GM19023 (cell line): ENCODE data around the gene HAND1.

Experiments used
- ATAC-seq: cut with Tn5 transposase; IDR thresholded peaks from one replicate; pipeline ENCODE4 v1.9.1; 2021; ENCODE audit warnings: mild to moderate bottlenecking, moderate library complexity; ENCODE audit not compliant: unreplicated experiment

The HAND1 gene

DNA sequence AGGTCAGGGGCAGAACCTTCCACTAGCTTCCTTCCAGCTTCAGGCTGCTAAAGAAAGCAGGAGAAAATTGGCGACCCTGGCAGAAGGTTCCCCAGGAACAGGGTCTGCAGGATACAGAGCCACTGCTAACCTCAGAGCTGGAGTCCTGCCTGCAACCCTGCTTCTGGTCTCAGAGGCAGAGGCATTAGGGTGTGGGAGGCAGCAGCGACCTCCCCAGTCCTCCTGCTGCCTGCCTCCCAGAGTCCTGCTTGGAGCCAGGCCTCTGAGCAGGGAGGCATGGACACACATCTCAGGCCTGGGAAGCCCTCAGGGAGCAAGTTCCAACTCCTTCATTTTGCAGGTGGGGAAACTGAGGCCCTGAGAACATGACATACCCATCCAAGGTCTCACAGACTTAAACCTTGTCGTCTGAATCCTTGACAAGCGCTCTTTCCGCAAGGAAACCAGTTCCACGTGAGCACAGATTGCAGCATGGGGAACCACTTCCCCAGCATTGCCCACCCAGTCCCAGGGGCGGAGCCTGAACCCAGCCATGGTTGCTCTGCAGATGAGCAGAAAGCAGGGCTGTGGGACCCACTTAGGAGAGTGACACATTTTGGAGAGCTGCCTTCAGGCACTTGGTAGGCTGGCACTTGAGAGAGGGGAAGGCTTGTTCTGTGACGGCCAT, 28.2 kb upstream of the HAND1 start:
- ATAC-seq, result no peak

- no peak for ATAC-seq
Observed at GRCh38 chr5:154505567-154505966, 27.5 kb upstream of the HAND1 start.

GRCh38 chr5:154503698-154504039, 25.6 kb upstream of the HAND1 start:
- no peak for ATAC-seq

GRCh38 chr5:154502180-154502579, 24.2 kb upstream of the HAND1 start:
- no peak for ATAC-seq

DNA sequence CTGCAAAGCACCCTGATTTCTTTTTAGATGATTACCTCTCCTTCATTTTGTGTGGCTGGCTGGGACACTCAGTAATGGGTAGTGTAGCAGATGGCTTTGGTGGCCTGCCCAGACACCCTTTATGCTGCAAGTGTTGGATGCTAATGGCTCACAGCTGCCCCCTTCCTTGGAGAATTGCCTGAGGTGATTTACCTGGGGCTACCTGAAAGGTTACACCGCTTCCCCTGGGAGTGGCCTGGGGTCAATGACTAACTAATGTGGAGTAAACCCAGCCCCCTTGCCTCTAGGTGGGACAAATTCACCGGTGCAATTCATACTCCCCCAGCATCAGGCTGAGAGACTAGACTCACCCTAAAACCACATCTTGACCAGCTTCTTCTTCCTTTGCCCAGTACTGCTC, 23.5 kb upstream of the HAND1 start:
- ATAC-seq, result no peak

DNA sequence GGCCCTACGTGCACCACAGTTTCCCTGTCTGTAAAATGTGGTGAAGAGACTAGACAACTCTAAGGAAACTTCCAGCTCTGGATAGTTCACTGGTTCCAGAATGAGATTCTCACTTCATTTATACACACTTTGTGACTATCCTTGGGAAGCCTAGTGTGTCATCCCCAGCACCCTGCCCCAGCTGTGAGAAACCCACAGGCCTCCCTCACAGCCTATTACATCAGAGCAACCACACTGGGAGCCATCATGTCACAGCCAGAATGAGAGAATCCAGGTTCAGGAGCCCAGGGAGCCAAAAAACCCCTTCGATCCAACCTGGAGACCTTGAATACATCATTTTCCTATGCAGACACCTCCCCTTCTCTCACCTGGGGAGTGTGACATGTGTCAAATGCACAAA, 21.0 kb upstream of the HAND1 start:
- no peak for ATAC-seq

GRCh38 chr5:154498591-154498990, 20.6 kb upstream of the HAND1 start:
- ATAC-seq, result no peak

DNA sequence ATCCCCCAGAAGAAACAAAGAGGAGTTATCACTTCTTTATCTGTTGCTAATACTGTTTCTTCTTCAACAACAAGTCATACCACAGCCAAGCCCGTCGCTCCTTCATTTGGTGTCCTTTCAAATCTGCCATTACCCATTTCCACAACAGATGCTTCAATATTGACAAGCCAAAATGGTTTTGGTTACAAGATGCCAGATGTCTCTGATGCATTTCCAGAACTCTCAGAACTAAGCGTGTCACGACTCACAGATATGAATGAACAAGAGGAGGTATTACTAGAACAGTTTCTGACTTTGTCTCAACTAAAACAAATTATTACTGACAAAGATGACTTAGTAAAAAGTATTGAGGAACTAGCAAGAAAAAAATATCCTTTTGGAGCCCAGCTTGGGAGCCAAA, 16.0 kb upstream of the HAND1 start:
- no peak for ATAC-seq

DNA sequence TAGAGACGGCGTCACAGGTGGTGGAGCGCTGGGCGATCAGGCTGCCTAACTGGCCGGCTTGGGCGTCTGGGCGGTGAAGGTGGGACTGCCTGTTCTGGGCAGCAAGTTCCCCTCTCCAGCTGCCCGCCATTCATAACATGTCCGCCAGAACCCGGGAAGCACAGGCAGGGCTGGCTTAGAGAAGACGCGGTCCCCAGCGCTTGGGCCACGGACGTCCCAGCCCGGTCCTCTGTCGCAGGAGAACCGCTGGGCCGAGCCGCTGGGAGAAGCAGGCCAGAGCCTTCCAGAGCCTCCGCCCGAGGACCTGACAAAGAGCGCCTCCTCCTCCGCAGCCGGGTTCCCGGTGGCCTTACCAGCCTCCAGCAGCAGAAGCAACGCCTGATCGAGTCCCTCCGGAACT, 15.2 kb upstream of the HAND1 start:
- no peak for ATAC-seq

GRCh38 chr5:154491941-154492340, 13.9 kb upstream of the HAND1 start:
- ATAC-seq, result no peak

DNA sequence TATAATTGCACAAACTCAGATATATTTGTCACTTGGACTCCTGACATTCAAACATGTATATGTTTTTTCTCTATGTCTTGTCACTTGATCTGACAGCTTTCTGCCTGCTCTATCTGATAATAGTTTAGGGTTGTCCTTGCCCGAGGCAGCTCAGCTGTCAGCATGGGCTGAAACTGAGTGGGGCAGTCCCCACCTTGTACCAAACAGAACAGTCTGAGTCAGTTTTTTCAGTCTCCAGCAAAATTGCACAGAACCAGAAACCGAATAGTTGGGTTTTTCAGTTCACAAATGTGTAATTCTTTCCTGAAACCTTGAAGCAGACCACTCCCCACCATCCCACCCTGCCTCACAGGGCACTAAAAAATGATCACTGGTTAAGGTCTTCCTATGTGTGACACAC, 9.5 kb upstream of the HAND1 start:
- ATAC-seq, result peak; percentile 98

- ATAC-seq, result no peak
Observed at GRCh38 chr5:154486427-154486866, 8.4 kb upstream of the HAND1 start.

GRCh38 chr5:154485850-154486426, 7.9 kb upstream of the HAND1 start:
- no peak for ATAC-seq

DNA sequence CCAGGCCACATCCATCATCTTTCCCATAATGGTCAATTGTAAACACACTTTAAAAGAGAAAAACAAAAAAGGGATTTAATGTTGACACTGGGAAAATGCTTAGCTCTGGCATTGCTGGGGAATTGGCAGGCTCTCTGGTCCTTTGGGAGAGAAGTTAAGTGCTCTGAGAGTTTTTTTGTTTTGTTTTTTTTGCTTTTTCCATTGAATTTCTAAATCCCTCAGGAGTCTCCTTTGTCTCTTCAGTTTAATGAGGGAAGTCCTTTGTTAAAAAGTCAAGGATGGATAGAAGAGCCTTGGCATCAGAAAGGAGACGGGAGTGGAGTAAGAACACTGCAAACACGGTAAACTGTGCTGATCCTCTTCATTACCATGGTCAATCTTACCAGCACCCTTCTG, 7.1 kb upstream of the HAND1 start:
- no peak for ATAC-seq

DNA sequence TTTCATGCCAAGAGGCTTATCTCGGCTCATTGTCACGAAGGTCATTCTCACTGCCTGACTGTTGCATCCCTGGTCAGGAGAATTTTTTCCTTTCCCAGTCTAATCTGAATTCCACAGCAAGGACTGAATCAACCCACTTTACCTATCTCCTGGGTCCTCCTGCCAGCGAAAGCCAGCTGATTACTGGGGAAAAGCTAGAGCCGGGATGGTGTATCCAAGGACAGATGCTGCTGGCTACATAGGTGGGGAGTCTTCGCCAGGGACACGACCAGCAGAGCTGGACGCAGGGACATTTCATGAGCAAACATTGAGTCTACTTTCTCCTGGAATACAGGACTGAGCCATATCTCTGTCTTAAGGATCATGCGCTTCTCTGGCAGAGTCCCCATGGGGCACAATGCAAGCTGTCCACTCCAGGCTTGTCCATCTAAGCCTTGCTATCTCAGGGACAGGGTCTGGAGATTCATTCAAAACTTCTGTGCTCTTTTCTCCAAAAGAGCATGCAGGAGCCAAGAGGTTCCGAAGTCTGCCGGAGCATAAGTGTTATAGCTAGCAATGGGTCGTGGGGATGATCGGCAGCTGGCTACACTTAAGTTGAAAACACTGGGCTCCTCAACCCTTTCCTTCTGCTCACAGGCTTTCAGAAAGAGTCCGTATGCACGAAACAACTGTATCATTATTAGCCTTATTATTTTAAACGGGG, 6.5 kb upstream of the HAND1 start:
- ATAC-seq, result no peak

DNA sequence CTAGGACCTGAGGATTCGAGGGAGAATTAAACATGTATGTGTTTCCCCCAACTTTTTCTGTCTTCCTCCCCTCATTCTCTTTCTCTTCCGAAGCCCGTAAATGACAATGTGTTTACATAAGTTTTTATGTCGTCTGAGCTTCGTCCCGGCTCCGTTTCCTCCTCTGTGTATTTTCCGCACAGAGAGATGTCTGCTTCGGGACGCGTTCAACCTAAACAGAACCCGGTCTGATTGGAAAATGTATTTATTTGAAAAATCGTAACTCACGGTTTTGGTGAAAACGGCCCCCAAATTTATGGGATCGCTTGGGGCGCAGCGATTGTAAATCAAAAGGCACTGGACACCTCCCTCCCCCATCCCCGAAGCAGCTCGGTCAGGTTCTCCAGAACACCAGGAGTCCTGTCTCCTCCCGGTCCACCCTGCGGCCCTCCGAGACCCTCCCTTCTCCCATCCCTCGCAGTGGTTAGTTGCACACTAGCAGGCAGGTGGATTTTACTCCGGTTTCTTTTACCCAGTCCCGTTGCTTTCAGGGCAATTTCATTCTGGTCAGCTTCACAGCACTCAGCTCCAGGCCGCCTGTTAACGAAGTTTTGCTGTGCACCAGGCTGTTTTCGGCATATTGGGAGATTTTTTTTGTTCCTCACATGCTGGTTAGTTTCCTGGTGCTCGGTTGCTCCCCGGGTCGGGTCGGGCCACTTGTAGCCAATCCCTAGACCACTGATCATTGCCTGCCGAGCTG, 5.8 kb upstream of the HAND1 start:
- no peak for ATAC-seq

- ATAC-seq, result no peak
Observed at GRCh38 chr5:154482528-154483449, 4.8 kb upstream of the HAND1 start.

- ATAC-seq, result no peak
Observed at GRCh38 chr5:154481584-154482381, 3.8 kb upstream of the HAND1 start.

DNA sequence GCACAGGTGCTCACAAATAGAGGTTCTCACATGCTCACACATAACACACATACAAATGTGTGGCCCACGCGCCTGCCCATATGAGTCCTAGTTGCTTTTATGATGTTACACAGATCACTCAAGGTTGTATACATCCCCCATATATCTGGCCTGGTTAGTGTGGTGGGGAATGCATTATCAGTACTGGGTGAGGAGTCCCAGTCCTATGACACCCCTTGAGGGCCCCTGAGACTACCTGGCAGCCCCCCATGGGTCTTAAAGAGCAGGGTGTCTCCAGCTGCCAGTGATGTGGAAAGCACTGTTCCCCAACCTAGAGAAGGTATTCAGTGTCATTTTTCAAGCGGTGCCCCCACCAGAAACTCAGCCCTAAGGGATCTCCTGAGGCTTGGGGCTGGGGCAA, 2.8 kb upstream of the HAND1 start:
- no peak for ATAC-seq
